Forelimb muscle (tissue), 1 donor: ENCODE measurements around the gene OPA3. TPM values are rescaled to one million over a fixed set of nuclear protein-coding genes. Genes with fewer than 3 reads are reported as not detected.

ENCODE experiments used
- DNase-seq: peaks from one replicate; pipeline ENCODE4 v3.0.0-alpha.2; 2013; ENCODE audit warnings: low read depth
- polyA plus RNA-seq: library from polyadenylated mRNA; unstranded; fragments of 120-200 nt; gene quantifications from one replicate; pipeline ENCODE4 v1.2.1, GENCODE V29; 2013; ENCODE audit not compliant: insufficient read length

The OPA3 gene
- polyA plus RNA-seq, 1 donor: 7.2 TPM

DNA sequence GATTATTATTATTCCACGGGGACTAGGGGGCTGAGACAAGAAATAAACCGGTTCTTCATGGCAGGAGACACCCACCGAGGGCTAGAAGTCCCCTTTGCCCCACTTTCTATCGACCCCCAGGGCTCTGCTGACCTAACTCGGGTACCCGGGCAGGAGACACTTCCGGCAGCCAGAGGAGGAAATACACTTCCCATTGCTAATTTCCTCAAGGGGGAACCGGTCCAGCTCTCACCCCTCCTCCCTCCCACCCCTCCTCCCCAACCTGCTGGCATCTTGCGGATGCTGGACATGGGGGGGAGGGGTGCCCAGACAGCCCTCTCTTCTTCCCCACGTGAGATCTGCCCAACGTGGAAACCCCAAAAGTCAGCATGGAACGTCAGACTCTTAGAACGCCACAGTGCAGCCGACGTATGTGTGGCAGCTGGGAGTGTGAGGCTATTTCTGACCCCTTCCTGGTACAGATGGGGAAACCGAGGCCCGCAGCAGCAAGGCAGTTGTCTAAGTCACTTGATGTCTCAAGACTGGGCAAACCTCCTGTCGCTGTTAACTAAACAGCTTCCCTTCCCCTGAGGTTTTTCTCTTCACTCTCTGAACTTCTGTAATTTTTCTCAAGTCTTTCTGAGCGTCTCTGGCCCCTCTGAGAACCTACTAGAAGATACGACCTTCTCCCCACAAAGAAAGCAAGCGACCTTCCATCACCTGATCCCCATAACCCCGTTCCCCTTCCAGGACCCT lies 13.8 kb upstream of the OPA3 start:
- DNase-seq: no peak

DNA sequence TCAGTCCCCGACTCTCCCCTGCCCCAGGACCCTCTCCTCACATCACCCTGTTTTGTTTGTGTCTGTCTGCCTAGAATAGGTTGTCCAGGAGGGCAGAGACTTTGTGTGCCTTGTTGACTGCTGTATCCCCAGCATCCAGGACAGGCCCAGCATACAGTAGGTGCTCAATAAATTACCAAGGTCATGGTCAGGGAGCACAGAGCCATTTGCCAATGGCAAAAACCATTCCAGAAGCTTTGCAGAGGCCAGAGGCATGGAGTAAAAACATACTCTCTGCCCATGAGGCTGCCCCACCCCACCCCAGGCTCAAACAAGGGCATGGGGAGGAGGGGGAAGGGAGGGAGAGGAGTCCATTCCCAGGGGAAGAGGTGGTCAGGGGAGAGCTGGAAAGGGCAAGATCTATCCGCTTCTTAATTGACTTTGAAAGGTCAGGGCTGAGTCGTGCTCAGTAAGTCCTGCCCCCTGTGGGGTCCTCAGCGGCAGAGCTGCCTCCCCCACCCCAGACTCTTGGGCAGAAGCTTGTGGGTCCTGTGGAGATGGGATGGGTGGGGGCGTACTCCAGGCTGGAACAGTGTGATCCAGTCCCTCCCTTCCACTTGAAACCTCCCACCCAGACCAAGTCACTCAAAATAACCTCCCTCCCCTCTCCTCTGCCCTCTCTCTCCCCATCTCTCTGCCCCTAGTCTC lies 13.0 kb upstream of the OPA3 start:
- DNase-seq: no peak

DNA sequence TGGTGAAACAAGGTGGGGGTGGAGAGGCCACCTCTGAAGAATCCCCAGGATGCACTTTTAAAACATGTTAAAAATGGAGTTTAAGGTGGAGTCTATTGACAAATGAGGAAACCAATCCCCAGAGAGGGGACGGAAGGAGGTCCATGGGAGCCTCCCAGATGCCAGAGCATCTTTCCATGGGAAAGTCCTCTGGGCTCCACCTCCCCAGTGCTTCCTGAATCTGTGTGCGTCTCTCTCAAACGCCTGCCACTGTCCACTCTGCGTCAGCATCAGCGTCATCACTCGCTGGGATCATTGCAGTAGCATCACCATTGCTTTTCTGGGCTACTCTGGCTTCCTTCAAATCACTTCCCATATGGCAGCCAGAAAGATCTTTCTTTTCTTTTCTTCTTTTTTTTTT lies 11.2 kb upstream of the OPA3 start:
- DNase-seq: no peak

DNA sequence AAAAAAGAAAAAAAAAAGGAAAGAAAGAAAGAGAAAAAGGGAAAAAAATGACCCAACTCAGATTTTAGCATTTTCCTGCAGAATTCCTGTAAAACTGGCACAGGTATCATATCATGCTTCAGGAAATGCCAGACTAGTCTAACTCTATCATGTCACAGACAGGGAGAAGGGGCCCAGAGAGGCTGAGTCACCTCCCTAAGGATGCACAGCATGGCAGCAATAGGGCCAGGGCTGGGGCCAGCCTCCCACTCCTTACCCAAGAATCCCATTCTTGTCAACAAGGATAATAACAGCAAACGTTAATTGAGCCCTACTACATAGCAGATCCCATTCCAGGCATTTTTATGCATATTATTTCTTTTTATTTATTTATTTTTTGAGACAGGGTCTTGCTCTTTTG lies 8.9 kb upstream of the OPA3 start:
- DNase-seq: no peak

DNA sequence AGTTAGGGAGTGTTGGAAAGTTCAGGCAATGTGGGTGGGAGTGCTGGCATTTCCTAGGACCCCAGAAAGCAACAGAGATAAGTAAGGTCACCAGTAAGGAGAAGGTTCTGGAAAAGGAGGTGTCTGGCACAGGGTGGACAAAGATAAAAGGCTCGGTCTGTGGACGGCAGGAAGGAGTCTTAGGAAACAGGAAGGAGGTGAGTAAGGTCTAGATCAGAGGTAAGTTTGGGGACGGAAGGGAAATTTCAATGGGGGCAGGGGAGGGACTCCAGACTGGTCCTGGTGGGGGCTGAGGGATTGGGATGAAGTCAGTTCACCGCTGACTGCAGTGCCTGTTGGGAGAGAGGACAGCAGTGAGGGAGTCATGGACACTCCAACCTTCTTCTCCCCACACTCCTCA lies 7.8 kb upstream of the OPA3 start:
- no peak for DNase-seq

DNA sequence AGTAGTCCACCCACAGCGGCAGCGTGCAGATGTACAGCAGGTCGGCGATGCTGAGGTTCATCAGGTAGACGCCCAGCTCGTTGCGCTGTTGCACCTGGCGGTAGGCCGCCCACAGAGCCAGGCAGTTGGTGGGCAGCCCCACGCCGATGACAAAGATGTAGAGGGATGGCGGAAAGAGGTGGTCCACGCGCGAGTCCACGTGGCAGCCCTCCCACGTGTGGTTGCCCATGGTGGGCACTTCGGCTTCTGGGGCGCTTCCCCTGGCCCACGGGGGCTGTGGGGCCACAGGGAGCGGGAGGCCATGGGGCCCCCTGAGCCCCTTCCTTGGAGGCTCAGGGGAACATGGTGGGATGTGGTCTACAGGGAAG lies 7.0 kb upstream of the OPA3 start:
- no peak for DNase-seq

DNA sequence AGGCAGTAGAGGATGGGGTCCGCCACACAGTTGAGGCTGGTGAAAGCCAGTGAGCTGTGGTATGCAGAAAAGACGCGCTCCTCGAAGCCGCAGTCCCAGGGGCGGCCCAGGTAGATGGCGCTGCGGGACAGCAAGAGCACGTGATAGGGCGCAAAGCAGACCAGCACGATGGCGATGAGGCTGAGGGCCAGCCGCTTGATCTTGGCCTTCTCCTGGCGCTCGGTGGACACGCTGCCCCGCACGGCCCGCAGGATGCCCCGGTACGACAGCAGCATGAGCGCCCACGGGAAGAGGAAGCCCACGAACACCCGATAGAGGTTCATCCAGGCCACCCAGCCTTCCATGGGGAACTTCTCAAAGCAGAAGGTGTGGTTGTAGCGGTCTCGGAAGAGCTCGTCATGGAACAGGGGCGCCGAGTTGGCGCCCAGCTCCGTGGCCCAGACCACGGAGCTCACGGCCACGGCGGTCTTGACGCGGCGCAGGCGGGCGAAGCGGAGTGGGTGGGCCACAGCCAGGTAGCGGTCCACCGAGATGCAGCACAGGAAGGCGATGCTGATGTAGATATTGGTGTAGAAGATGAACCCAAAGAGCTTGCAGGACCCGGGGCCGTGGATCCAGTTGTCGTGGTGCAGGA lies 6.5 kb upstream of the OPA3 start:
- no peak for DNase-seq

DNA sequence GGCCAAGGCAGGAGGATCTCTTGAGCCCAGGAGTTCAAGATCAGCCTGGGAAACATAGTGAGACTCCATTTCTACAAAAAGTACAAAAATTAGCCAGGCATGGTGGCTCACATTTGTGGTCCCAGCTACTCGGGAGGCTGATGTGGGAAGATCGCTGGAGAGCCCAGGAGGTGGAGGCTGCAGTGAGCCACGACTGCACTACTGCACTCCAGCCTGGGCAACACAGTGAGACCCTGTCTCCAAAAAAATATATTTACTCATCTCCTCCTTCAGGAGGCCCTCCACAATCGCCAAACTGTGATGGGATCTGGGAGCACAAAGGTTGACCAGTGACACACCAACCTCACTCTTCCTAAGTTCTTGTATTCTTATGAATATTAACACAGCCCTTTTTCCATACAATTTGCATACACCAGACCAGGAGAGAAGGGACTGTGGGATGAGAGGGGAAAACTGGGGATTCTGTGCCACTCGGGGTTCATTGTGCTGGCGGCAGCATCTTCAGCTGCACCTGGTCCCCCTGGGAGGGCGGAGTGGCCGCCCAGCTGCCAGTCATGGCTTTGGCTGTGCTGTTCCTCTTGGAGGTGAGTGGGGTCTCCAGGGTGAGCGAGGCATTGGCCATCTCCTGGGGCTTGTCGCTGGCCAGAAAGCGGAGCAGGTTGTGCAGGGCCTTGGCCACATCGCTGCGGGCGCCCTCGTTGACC lies 5.8 kb upstream of the OPA3 start:
- DNase-seq: no peak

DNA sequence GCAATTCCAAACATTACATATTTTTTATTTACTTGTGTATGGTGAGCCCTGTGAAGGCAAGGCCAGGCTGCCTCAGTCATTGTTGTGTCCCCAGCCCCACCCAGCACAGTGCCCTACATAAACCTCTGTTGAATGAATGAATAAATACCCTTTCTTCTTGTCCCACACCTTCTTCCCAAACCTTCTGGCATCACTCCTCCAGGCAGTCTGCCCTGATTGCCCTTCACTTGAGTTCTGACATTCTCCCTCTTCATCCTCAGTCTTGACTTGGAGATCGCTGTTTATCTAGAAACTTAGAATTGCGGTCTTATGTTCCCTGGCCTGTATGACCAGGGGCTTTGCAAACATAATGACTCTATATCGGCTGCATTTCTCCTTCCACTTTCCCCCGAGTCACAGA lies 5.2 kb upstream of the OPA3 start:
- DNase-seq: no peak

DNA sequence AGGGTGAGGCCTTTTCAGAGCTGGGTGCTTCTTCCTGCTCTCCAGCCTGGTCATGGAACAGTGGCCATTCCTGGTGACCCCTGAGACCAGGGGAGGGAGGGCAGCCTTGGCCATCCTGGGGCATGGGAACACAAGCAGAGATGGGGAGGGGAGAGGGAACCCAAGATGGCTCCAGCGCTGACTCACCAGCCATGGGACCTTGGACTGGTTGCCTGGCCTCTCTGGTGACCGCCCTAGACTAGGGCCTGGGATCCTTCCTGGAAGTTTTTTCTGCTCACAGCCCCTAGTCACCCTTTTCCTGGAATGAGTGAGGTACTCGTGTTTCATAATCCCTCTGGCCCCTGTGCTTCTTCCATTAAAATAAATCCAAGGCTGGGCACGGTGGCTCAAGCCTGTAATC lies 3.3 kb upstream of the OPA3 start:
- DNase-seq: no peak

DNA sequence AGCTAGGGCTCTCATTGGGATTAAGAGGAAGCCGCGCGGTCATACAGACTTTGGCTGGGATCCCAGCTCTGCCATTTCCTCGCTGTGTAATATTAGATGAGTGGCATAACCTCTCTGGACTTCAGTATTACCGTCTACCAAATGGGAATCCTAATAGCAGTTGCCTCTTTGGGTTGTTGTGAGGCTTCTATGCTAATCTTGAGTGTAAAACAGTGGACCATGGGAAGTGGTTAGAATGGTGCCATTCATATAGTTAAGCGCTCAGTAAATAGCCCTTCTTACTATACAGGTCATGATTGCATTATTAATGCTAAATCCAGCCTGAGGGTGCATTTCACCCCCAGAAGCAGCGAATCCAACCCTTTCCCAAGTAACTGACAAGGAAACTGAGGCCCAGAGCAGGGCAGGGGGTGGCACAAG lies 566 bp upstream of the OPA3 start:
- no peak for DNase-seq

DNA sequence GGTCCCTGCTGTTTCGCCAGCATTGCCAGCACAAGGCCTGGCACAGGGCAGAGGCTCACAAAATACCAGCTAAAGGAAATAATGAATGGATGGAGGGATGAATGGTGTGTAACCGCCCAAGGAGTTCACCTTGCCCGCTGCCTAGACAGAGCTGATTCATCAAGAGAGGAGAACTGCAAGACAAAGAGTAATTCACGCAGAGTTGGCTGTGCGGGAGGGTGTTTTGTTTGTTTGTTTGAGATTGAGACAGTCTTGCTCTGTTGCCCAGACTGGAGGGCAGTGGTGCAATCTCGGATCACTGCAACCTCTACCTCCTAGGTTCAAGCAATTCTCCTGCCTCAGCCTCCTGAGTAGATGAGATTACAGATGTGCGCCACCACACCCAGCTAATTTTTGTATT lies 3.0 kb downstream of the OPA3 start:
- DNase-seq: no peak

DNA sequence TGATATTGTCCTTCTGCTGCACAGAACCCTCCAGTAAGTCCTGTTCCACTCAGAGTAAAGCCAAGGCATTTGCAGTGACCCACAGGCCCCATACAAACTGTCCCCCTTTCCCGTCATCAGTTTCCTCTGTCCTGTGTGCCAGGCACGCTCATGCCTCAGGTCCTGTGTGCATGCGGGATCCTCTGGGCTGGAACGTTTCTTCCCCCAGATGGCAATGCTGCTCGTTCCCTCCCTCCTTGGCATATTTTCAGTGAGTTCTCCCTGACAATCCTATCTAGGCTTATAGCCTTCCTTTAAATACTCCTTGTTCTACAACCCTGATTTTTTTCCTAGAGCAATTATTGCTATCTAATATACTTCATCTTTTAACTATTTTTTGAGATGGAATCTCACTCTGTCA lies 5.7 kb downstream of the OPA3 start:
- DNase-seq: no peak

DNA sequence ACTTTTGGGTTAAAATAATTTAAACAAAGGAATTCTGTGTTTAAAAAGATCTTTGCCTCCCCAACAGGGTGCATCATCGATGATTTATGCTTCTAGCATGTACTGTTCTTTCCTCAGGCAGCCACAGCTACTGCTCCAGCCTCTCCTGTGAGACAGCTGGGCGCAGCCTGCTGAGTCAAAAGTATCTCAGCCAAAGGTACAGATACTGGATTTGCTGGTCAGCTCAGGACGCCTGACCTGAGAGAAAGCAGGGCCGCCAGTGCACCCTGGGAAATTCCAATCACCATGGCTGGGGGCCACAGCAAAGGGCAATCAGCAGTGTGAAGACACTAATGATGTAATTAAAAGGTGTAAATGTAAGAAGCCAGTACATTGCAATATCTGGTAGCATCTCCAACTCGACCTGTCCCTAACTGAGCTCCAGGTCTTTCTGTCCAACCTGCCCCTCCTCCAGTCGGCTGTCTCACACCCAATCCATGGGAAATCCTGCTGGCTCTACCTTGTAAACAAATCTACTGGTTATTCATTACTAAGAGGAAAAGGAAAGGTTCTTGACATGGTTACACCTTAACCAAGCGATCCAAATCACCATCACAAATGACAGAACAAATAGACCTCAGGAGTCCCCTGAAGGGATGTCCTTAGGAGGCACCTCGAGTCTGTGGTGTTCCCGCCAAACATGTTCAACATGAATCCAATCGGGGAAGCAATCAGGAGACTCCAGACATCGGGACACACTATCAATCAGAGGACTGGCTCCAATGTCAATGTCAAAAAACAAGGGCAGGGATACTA lies 7.3 kb downstream of the OPA3 start:
- DNase-seq: no peak

DNA sequence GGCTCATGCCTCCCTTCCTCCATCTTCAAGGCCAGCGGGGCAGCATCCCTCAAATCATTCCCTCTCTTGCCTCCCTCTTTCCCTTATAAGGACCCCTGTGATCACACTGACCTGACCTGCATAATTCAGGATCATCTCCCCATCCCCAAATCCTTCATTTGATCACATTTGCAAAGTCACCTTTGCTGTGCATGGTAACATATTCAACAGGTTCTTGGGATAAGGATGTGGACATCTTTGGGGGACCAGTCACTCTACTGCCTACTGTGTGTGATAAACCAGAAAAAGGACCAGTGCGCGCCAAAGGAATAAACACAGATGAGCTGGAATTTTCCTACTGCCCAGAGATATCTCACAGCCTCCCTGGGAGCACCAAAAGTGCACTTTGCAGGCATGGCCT lies 7.9 kb downstream of the OPA3 start:
- no peak for DNase-seq

DNA sequence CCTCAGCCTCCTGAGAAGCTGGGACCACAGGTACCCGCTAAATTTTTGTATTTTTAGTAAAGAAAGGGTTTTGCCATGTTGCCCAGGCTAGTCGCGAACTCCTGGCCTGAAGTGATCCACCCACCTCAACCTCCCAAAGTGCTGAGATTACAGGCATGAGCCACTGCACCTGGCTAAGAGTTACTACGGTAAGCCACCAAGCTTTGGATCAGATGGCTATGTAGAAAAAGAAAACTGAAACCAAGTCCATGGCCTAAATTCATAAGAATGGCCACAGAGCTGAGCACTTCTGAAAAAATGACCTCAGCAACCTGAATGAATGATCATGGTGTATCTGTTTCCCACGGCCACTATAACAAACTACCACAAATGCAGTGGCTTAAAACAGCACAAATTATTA lies 9.4 kb downstream of the OPA3 start:
- DNase-seq: no peak

DNA sequence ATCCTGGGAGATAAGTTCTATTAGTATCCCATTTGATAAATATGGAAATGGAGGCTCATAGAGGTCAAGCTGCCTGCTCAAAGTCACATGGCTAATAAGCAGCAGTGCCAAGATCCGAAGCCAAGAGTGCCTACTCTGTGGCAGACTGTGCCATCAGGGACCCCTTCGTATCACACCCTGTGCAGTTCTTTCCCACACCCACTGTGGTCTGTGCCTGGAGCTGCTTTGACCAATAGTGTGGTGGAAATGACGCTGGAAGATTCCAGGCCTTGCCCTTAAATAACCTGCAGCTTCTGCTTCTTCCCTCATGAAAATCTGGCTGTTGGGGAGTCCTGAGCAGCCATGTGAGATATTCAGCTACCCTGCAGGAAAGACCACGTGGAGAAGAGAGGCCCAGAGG lies 10.1 kb downstream of the OPA3 start:
- no peak for DNase-seq

DNA sequence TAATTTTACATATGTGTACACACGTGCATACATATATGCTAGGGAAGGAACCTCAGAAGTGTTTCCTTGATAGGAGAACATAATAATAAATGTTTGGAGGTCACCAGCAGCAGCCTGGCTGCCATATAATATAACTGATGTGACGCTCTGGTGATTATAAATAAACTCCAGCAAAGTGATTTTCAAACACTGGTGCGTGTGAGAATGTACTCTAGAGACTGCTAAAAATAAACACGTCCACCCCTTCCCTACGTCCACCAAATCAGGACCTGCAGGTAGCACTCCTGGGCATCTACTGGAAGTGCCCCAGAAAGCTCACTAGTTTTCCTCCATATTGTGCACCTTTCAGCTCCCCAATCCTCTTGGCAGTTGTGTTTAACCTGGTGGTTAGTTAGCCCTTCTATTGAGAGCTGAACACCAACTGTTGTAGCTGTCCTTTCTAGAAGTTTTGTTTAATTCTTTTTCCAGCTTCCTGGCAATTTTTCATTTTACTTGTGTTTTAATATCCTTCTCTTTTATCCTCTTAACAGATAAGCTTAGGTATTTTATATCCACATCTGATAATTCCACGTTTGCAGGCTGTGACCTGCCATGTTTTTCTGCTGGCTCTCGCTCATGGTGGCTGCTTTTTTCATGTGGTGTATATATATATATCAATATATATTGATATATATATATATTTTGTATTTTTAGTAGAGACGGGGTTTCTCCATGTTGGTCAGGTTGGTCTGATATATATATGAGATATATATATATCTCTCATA lies 13.0 kb downstream of the OPA3 start:
- no peak for DNase-seq

DNA sequence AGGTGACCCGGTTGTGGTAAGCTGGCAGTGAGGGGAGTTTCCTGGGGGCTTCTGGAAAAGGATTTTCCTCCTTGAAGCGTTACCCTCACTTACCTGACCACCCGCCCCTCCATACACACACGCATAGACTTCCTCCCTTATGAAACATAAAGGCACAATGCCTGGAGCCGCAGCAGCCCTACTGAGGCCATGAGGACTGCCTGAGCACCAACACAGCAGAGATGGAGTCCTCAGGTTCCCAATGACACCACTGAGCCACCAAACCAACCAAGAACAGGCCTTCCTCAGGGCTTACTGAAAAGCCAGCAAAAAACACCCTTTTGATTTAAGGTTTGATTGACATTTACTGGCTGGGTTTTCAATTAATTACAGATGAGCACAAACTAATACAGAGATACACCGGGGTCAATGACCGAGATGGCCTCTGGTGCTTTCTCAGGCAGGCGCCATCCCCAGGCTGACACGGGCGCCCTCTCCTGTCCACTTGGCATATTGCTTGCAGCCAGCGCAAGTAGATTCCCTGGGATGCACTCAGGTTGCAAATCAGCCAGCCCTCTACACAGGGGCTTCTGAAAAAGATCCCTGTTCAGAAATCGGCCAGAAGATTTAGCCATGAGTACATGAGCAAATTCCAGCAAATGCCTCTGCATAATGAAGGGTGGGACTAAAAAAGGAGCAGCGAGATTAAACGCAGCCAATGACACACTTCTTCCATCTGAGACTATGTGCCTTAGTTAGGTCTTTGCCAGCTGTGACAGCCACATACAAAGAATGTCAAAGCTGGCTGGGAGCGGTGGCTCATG lies 14.8 kb downstream of the OPA3 start:
- DNase-seq: no peak

DNA sequence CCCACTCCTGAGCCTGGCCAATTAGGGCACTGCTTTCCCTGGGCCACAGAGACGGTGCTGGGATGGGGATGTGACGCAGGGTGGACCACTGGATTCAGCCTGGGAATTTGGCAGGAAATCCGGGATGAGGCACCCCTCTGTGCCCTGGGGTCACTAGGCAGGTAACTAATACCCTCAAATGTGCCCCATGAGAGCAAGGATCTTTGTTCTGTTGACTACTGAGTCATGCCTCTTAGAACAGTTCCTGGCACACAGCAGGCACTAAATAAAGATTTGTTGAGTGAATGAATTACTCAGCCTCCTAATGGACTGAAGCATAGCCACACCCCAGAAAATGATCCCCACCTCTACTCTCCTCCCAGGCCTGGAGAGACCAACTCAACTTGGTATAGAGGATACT lies 15.9 kb downstream of the OPA3 start:
- DNase-seq: no peak
